SK-N-SH (cell line): ENCODE data around the gene AVPR1A. TPM values are rescaled to one million over a fixed set of nuclear protein-coding genes. Genes with fewer than 3 reads are reported as not detected.

Experiments used
- CTCF ChIA-PET: fragments of 300-600, 350-600 bp; formaldehyde crosslinking; extraction: SDS; loops from one replicate; lab custom pipeline; 2021; lab: Yijun Ruan, JAX
- POLR2A ChIA-PET: fragments of 350-600 bp; sonication (Branson Sonifier 250); formaldehyde crosslinking; extraction: SDS; loops from one replicate; lab custom pipeline; 2020; ENCODE audit warnings: antibody characterized with exemption, inconsistent platforms; lab: Yijun Ruan, JAX
- DNase-seq: peaks from one replicate; pipeline ENCODE4 v3.0.0; 2012
- H2AFZ ChIP-seq: fragments of 200-600 bp; sonication (generic); 2 replicates; pipeline ENCODE4 v1.8.1; 2016; ENCODE audit warnings: antibody characterized with exemption, mild to moderate bottlenecking, low read depth
- H3F3A ChIP-seq: fragments of 200-600 bp; sonication (generic); replicated peaks from 2 replicates; pipeline ENCODE3; 2016; ENCODE audit warnings: antibody characterized with exemption, mild to moderate bottlenecking; ENCODE audit not compliant: insufficient read depth
- H3K27ac ChIP-seq, 2 experiments: fragments of 200-500 bp in 1 of 2; fragments of 200-600 bp in 1 of 2; sonication (Bioruptor generic) in 1 of 2; sonication (generic), shearing (Covaris generic) in 1 of 2; 2 replicates each; pipeline versions ENCODE4 v1.5.1 to v1.6.1; 2014 to 2016; ENCODE audit warnings: low read depth in 2 of 2, inconsistent platforms in 1 of 2, low read length in 1 of 2, mild to moderate bottlenecking in 1 of 2, mixed read lengths in 1 of 2
- H3K27me3 ChIP-seq: fragments of 200-600 bp; sonication (generic), shearing (Covaris generic); 2 replicates; pipeline ENCODE4 v1.6.1; 2016; ENCODE audit warnings: mixed run types; ENCODE audit not compliant: insufficient read depth
- H3K36me3 ChIP-seq, 2 experiments: fragments of 200-500 bp in 1 of 2; fragments of 200-600 bp in 1 of 2; sonication (Bioruptor generic) in 1 of 2; sonication (generic) in 1 of 2; replicated peaks in 1 of 2; 2 replicates each; pipeline versions ENCODE3 to v1.5.1; 2014 to 2016; ENCODE audit warnings: low read length in 1 of 2, mild to moderate bottlenecking in 1 of 2; ENCODE audit not compliant: insufficient read depth in 2 of 2, control insufficient read depth in 1 of 2
- H3K4me1 ChIP-seq, 2 experiments: fragments of 200-500 bp in 1 of 2; fragments of 200-600 bp in 1 of 2; sonication (Bioruptor generic) in 1 of 2; sonication (generic), shearing (Covaris generic) in 1 of 2; 2 replicates each; pipeline versions ENCODE4 v1.5.1 to v1.6.1; 2014 to 2016; ENCODE audit warnings: low read depth in 1 of 2, low read length in 1 of 2, mixed run types in 1 of 2; ENCODE audit not compliant: insufficient read depth in 2 of 2, control insufficient read depth in 1 of 2
- H3K4me2 ChIP-seq: fragments of 200-600 bp; sonication (generic), shearing (Covaris generic); 2 replicates; pipeline ENCODE4 v1.6.1; 2017; ENCODE audit warnings: mixed run types
- H3K4me3 ChIP-seq, 2 experiments: fragments of 200-500 bp in 1 of 2; fragments of 200-600 bp in 1 of 2; sonication (Bioruptor generic) in 1 of 2; sonication (generic), shearing (Covaris generic) in 1 of 2; 2 replicates each; pipeline versions ENCODE4 v1.5.1 to v1.8.1; 2014 to 2016; ENCODE audit warnings: low read depth in 2 of 2, inconsistent platforms in 1 of 2, low read length in 1 of 2, mild to moderate bottlenecking in 1 of 2, mixed read lengths in 1 of 2, moderate library complexity in 1 of 2
- H3K79me2 ChIP-seq: fragments of 200-600 bp; sonication (generic); 2 replicates; pipeline ENCODE4 v1.8.1; 2017; ENCODE audit warnings: mild to moderate bottlenecking; ENCODE audit not compliant: insufficient read depth
- H3K9ac ChIP-seq: fragments of 200-600 bp; sonication (generic); 2 replicates; pipeline ENCODE4 v1.6.1; 2017; ENCODE audit warnings: mixed run types
- H3K9me2 ChIP-seq: fragments of 200-600 bp; sonication (generic); 2 replicates; pipeline ENCODE4 v1.6.1; 2017; ENCODE audit warnings: mixed run types
- H3K9me3 ChIP-seq: fragments of 200-600 bp; sonication (generic); 2 replicates; pipeline ENCODE4 v1.6.1; 2017; ENCODE audit warnings: mixed run types, mild to moderate bottlenecking, moderate library complexity
- H4K20me1 ChIP-seq: fragments of 200-600 bp; sonication (generic); 2 replicates; pipeline ENCODE4 v1.6.1; 2017; ENCODE audit warnings: mild to moderate bottlenecking, mixed run types; ENCODE audit not compliant: insufficient read depth
- EP300 ChIP-seq, 2 experiments: IDR thresholded peaks; 2 replicates each; pipeline versions ENCODE4 v1.4.0 to v1.6.1; 2012; ENCODE audit warnings: borderline replicate concordance in 1 of 2, low read depth in 1 of 2, low read length in 1 of 2
- EZH2phosphoT487 ChIP-seq: fragments of 200-600 bp; sonication (generic); IDR thresholded peaks from 2 replicates; pipeline ENCODE4 v1.6.1; 2017; ENCODE audit warnings: low read depth, mixed run types, mild to moderate bottlenecking, antibody characterized with exemption, moderate library complexity, borderline replicate concordance
- FOSL2 ChIP-seq: IDR thresholded peaks from 2 replicates; pipeline ENCODE4 v1.4.0; 2012; ENCODE audit warnings: low read depth, mild to moderate bottlenecking, moderate library complexity, borderline replicate concordance
- GABPA ChIP-seq: IDR thresholded peaks from 2 replicates; pipeline ENCODE4 v1.4.0; 2012; ENCODE audit warnings: low read depth, mild to moderate bottlenecking
- MXI1 ChIP-seq: IDR thresholded peaks from 2 replicates; pipeline ENCODE4 v1.6.1; 2012; ENCODE audit warnings: mild to moderate bottlenecking, low read depth, low read length, improper control_type of control experiment
- NFIC ChIP-seq: IDR thresholded peaks from 2 replicates; pipeline ENCODE4 v1.4.0; 2012; ENCODE audit warnings: borderline replicate concordance
- NRF1 ChIP-seq: IDR thresholded peaks from 2 replicates; pipeline ENCODE4 v1.6.1; 2012; ENCODE audit warnings: low read depth, mild to moderate bottlenecking, low read length
- RAD21 ChIP-seq: IDR thresholded peaks from 2 replicates; pipeline ENCODE4 v1.6.1; 2012; ENCODE audit warnings: mild to moderate bottlenecking, low read length
- RXRA ChIP-seq: IDR thresholded peaks from 2 replicates; pipeline ENCODE4 v1.4.0; 2012; ENCODE audit warnings: low read depth, mild to moderate bottlenecking, borderline replicate concordance
- TAF1 ChIP-seq: IDR thresholded peaks from 2 replicates; pipeline ENCODE4 v1.6.1; 2012; ENCODE audit warnings: low read depth, mild to moderate bottlenecking, low read length, moderate library complexity, borderline replicate concordance
- TCF12 ChIP-seq: IDR thresholded peaks from 2 replicates; pipeline ENCODE4 v1.4.0; 2012
- TEAD4 ChIP-seq: IDR thresholded peaks from 2 replicates; pipeline ENCODE4 v1.4.0; 2012; ENCODE audit warnings: mild to moderate bottlenecking, borderline replicate concordance; ENCODE audit not compliant: insufficient read depth
- USF1 ChIP-seq: IDR thresholded peaks from 2 replicates; pipeline ENCODE4 v1.4.0; 2012; ENCODE audit warnings: low read depth, borderline replicate concordance
- YY1 ChIP-seq: IDR thresholded peaks from 2 replicates; pipeline ENCODE4 v1.4.0; 2012; ENCODE audit warnings: low read depth, mild to moderate bottlenecking
- WGBS: methylation state at CpG from one replicate; pipeline ENCODE4 v1.1.6; 2017; ENCODE audit warnings: low lambda C conversion rate; 5-methylcytosine and 5-hydroxymethylcytosine counted together
- polyA plus RNA-seq, 3 experiments: library from polyadenylated mRNA; depleted of rRNA; stranded (reverse); fragments of >200 nt; gene quantifications; 2 replicates each; pipeline ENCODE4 v1.2.3, GENCODE V29; 2012
- TF ChIP-seq, protein P1 (sequence below): fragments of 150-350 bp; IDR thresholded peaks from 2 replicates; pipeline ENCODE4 v1.6.1; 2017; ENCODE audit warnings: antibody characterized with exemption, low read length, low read depth, borderline replicate concordance
- TF ChIP-seq, protein P2 (sequence below): IDR thresholded peaks from 2 replicates; pipeline ENCODE4 v1.4.0; 2012; ENCODE audit warnings: low read depth
- TF ChIP-seq, protein P3 (sequence below): fragments of 150-350 bp; IDR thresholded peaks from 2 replicates; pipeline ENCODE4 v1.6.1; 2016; ENCODE audit warnings: mild to moderate bottlenecking, low read depth, low read length

The AVPR1A gene
- polyA plus RNA-seq, 1 of the 3 experiments (the other 2 are of a cell fraction), result not detected

- no peaks in the 10 kb centered on the region for H4K20me1 ChIP-seq
- 0 out of 2 replicates have a peak, but pooled peaks cover 3% of the 10 kb centered on the region for H3K9me3 ChIP-seq
- no peaks in the 10 kb centered on the region for H3K4me1 ChIP-seq
- TF ChIP-seq NRF1, result no peak
- no peak for TF ChIP-seq RXRA
- TF ChIP-seq TCF12, result no peak
- no peak for TF ChIP-seq TEAD4
- TF ChIP-seq USF1, result no peak
- TF ChIP-seq FOSL2, result no peak
- TF ChIP-seq RAD21, result no peak
- no peak for TF ChIP-seq EZH2phosphoT487
- no peak for TF ChIP-seq YY1
- TF ChIP-seq GABPA, result no peak
- TF ChIP-seq, protein P1, sequence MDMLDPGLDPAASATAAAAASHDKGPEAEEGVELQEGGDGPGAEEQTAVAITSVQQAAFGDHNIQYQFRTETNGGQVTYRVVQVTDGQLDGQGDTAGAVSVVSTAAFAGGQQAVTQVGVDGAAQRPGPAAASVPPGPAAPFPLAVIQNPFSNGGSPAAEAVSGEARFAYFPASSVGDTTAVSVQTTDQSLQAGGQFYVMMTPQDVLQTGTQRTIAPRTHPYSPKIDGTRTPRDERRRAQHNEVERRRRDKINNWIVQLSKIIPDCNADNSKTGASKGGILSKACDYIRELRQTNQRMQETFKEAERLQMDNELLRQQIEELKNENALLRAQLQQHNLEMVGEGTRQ, result no peak
- TF ChIP-seq TAF1, result no peak
- TF ChIP-seq, protein P2, sequence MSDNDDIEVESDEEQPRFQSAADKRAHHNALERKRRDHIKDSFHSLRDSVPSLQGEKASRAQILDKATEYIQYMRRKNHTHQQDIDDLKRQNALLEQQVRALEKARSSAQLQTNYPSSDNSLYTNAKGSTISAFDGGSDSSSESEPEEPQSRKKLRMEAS, result no peak
- TF ChIP-seq EP300 (IDR thresholded peaks at IDR 0.05; ENCODE audit: borderline replicate concordance in 1 of 2, low read depth in 1 of 2, low read length in 1 of 2), result no peak
- TF ChIP-seq, protein P3, sequence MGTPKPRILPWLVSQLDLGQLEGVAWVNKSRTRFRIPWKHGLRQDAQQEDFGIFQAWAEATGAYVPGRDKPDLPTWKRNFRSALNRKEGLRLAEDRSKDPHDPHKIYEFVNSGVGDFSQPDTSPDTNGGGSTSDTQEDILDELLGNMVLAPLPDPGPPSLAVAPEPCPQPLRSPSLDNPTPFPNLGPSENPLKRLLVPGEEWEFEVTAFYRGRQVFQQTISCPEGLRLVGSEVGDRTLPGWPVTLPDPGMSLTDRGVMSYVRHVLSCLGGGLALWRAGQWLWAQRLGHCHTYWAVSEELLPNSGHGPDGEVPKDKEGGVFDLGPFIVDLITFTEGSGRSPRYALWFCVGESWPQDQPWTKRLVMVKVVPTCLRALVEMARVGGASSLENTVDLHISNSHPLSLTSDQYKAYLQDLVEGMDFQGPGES, result no peak
- TF ChIP-seq MXI1, result no peak
- no peak for TF ChIP-seq NFIC
- no peaks in the 10 kb centered on the region for H3K79me2 ChIP-seq
- no peak overlapping the region for H3K9ac ChIP-seq
- ChIA-PET POLR2A (no interaction called here), CTCF (interaction anchor here (0.6 to 3.8 kb wide), 2 partner anchors 13 to 1644 kb away, joined by 3 to 15 read pairs; partner anchors contain the start of gene AVPR1A)
- no peak overlapping the region for H3K4me2 ChIP-seq
- no peak for DNase-seq
- H3K9me2 ChIP-seq, result no peaks in the 10 kb centered on the region
- no peaks in the 10 kb centered on the region for H3K36me3 ChIP-seq
- no peaks in the 10 kb centered on the region; the same call in 1 of the 2 replicates for H3K27me3 ChIP-seq
- no peak overlapping the region for H3K27ac ChIP-seq
- WGBS, result 8% methylated on average over 2 of the region's 2 CpGs
- H3K4me3 ChIP-seq, result no peak overlapping the region
- no peaks in the 10 kb centered on the region for H3F3A ChIP-seq
- H2AFZ ChIP-seq, result no peak overlapping the region
These were observed 13.9 kb upstream of the AVPR1A start for GRCh38 chr12:63164911-63165310.
